Mesothelial cell of epicardium (in vitro differentiated cells): ENCODE results near the gene TSPAN16. TPM values are rescaled to one million over a fixed set of nuclear protein-coding genes. Genes with fewer than 3 reads are reported as not detected.

Experiments
- DNase-seq, 2 experiments: peaks; one replicate each; pipeline ENCODE4 v3.0.0; 2021; ENCODE audit warnings: low spot score in 2 of 2; ENCODE audit not compliant: unreplicated experiment in 2 of 2
- H3K27ac Mint-ChIP-seq: 2 replicates; pipeline ENCODE4 v1.8.0; 2021; ENCODE audit warnings: mixed read lengths
- H3K27me3 Mint-ChIP-seq: 2 replicates; pipeline ENCODE4 v1.8.0; 2021; ENCODE audit warnings: low read depth, mixed read lengths
- H3K36me3 Mint-ChIP-seq: 2 replicates; pipeline ENCODE4 v1.8.0; 2021; ENCODE audit warnings: mixed read lengths
- H3K4me1 Mint-ChIP-seq: 2 replicates; pipeline ENCODE4 v1.8.0; 2021; ENCODE audit warnings: mixed read lengths
- H3K4me3 Mint-ChIP-seq: 2 replicates; pipeline ENCODE4 v1.8.0; 2021; ENCODE audit warnings: mild to moderate bottlenecking, moderate library complexity, mixed read lengths
- H3K9me3 Mint-ChIP-seq: 2 replicates; pipeline ENCODE4 v1.8.0; 2021; ENCODE audit warnings: mixed read lengths
- total RNA-seq: library from RNA; stranded (reverse); gene quantifications from 3 replicates; pipeline ENCODE4 v1.2.1, GENCODE V29; 2021
- TF ChIP-seq, protein P1 (sequence below): fragments of 200-600 bp; sonication (generic); IDR thresholded peaks from one replicate; pipeline ENCODE4 v1.5.0; 2021; ENCODE audit warnings: antibody characterized with exemption; ENCODE audit not compliant: unreplicated experiment

The TSPAN16 gene
- total RNA-seq, 1 donor from 2014 or later = not detected

DNA sequence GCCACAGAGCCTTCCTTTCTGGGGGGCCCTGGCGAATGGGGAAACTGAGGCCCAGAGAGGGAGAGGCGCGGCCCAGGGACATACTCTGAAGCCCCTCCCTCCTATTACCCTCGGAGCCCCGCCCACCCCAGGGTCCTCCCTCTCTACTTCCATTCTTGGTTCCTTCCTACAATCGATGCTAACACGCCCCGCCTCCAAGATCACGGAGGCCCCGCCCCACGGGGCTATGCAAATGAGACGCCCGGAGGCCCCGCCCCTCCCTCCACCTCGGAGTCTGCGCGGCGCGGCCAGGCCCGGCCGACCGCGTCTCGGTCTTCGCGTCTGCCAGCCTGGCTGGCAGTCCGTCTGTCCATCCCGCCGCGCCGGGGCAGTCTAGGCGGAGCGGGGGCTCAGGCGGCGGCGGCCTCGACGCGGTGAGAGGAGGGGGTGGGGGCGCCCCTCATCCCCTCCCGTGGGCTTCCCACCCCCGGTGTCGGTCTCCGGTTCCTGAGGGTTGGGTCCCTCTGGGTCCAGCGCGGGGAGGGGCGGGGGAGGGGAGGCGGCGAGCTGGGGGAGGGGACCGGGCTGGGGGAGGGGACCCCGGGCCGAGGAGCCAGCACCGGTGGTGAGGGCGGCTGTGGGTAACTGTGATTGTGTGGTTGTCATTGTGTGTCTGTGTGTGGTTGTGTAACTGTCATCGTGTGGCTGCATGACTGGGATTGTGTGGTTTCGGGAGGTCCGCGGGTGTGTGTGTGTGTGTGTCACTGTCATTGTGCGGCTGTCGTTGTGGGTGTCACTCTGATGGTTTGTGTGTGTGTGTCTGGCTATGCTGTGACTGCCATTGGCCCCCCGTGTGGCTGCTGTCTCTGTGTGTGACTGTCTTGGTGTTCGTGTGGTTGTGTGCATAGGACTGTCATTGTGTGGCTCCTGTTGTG, 59.5 kb downstream of the TSPAN16 start, which contains the start of gene PLPPR2:
TSS of gene PLPPR2 (plus strand) at position 273 of the 914 bp plus-strand sequence. CDS start 2,242 bp downstream, outside the sequence.
- Mint-ChIP-seq H3K9me3 (no peaks in the 10 kb centered on the region), H3K36me3 (peaks cover 8% of the 10 kb centered on the region), H3K4me1 (peaks cover 9% of the 10 kb centered on the region), H3K27ac (peak within 1 kb of the TSS; percentile 32), H3K4me3 (peak within 1 kb of the TSS; percentile 70), H3K27me3 (peaks cover 43% of the 10 kb centered on the region)
- DNase-seq = peak; percentile 83 to 89
- TF ChIP-seq, protein P1, sequence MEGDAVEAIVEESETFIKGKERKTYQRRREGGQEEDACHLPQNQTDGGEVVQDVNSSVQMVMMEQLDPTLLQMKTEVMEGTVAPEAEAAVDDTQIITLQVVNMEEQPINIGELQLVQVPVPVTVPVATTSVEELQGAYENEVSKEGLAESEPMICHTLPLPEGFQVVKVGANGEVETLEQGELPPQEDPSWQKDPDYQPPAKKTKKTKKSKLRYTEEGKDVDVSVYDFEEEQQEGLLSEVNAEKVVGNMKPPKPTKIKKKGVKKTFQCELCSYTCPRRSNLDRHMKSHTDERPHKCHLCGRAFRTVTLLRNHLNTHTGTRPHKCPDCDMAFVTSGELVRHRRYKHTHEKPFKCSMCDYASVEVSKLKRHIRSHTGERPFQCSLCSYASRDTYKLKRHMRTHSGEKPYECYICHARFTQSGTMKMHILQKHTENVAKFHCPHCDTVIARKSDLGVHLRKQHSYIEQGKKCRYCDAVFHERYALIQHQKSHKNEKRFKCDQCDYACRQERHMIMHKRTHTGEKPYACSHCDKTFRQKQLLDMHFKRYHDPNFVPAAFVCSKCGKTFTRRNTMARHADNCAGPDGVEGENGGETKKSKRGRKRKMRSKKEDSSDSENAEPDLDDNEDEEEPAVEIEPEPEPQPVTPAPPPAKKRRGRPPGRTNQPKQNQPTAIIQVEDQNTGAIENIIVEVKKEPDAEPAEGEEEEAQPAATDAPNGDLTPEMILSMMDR = no peak

DNA sequence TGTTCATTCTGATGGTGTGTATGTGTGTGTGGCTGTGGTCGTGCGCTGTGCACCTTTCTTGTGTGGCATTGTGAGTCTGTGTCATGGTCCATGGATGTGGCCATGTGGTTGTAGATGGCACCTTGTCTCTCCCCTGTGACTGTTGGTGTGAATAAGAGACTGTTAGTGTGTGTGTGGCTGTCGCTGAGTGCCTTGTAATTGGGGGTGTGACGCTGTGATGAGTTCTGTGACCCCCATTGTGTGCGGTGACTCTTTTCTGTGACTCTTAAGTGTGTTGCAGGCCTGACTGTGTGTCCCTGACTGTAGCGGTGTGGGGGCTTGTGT, 60.1 kb downstream of the TSPAN16 start:
- DNase-seq = no peak
- H3K27ac Mint-ChIP-seq = peak overlapping the region; percentile 32
- peak overlapping the region; percentile 70 for H3K4me3 Mint-ChIP-seq
- H3K27me3 Mint-ChIP-seq = peaks cover 48% of the 10 kb centered on the region
- H3K36me3 Mint-ChIP-seq = peaks cover 8% of the 10 kb centered on the region
- no peaks in the 10 kb centered on the region for H3K9me3 Mint-ChIP-seq
- peaks cover 9% of the 10 kb centered on the region for H3K4me1 Mint-ChIP-seq
- TF ChIP-seq, protein P1 = no peak

DNA sequence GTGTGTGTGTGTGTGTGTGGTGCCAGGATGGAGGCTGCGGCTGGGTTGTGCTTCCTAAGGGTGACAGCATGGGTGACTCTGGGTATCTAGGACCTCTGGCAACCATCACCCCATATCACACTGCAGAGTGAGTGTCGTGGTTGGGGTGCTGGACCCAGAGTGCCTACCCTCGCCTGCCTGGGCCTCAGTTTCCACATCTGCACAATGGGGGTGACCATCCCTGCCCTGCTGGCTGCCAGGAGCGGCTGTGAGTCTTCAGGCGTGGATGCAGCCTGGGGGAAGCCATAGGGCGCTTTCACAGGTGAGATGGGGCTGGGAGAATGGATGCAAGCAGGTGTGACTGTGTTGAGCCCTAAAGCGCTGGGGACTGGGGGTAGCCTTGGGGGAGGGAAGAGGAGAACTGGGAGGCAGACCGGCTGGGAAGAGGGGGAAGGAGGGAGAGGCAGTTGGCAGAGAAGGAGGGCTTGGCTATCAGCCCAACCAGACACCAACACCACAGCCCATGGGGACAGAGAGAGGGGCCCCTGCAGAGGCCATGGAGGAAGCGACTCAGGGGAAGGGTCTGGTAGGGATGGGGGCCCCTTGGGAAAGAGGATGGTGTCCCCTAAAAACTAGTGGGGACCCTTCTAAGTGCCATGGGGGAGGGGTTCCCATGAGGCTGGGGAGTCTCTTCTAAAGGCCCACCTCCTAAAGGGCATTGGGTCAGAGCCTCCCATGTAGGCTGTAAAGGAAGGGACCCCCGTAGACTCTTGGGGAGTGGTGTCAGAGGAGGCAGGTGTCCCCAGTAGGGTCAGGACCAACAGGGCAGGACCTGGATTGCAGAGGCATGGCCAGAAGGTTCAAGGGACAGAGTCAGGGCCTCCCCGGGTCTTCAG, 61.0 kb downstream of the TSPAN16 start:
- H3K27ac Mint-ChIP-seq = no peak overlapping the region
- H3K9me3 Mint-ChIP-seq = no peaks in the 10 kb centered on the region
- no peak overlapping the region for H3K4me3 Mint-ChIP-seq
- H3K27me3 Mint-ChIP-seq = peaks cover 55% of the 10 kb centered on the region
- H3K36me3 Mint-ChIP-seq = peaks cover 8% of the 10 kb centered on the region
- H3K4me1 Mint-ChIP-seq = peaks cover 9% of the 10 kb centered on the region
- TF ChIP-seq, protein P1 = no peak
- DNase-seq = no peak

DNA sequence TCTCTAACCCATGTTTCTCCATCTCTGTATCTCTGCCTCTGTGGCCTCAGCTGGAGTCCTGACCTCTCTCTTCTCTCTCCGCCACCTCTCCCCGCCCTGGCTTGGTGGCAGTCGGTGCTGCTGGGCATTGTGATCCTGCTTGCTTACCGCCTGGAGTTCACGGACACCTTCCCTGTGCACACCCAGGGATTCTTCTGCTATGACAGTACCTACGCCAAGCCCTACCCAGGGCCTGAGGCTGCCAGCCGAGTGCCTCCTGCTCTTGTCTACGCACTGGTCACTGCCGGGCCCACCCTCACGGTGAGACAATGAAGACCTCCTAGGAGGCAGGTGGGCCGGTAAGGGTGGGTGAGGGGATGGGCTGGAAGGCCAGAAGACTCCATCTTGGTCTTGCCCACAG, 63.5 kb downstream of the TSPAN16 start:
- TF ChIP-seq, protein P1 = no peak
- no peak overlapping the region for H3K4me3 Mint-ChIP-seq

DNA sequence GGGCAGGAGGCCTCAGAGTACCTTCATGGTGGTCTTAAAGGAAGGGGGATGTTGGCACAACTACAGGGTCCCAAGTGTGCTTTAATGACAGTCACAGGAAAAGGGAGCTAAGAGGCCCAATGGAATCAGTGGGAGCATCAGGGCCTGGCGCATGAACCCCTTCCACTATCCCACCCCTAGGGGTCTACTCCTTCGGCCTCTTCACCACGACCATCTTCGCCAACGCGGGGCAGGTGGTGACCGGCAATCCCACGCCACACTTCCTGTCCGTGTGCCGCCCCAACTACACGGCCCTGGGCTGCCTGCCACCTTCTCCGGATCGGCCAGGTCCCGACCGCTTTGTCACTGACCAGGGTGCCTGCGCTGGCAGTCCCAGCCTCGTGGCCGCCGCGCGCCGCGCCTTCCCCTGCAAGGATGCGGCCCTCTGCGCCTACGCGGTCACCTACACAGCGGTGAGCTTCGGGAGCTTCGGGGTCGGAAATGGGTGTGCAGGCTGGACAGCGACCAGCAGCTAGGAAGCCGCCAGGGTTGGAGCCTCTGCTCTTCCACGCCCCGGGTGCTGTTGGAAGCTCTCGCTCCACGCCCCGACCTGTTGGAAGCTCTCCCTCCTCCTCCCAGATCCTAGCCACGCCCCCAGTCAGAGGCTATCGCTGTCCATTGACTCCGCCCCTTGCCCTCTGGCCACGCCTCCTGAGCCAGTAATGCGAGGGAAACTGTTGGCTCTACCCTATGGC, 65.2 kb downstream of the TSPAN16 start:
- no peak overlapping the region for H3K27ac Mint-ChIP-seq
- TF ChIP-seq, protein P1 = no peak
- DNase-seq = peak in 1 of 2 experiments; percentile 50
- peaks cover 3% of the 10 kb centered on the region for H3K4me1 Mint-ChIP-seq
- H3K36me3 Mint-ChIP-seq = peaks cover 15% of the 10 kb centered on the region
- peaks cover 56% of the 10 kb centered on the region for H3K27me3 Mint-ChIP-seq
- H3K9me3 Mint-ChIP-seq = no peaks in the 10 kb centered on the region
- H3K4me3 Mint-ChIP-seq = peak overlapping the region; percentile 39

More for the DNA sequence above, 63.5 kb downstream of the TSPAN16 start:
- no peak for DNase-seq
- Mint-ChIP-seq H3K27ac (no peak overlapping the region), H3K27me3 (peaks cover 63% of the 10 kb centered on the region), H3K9me3 (no peaks in the 10 kb centered on the region), H3K4me1 (peaks cover 9% of the 10 kb centered on the region), H3K36me3 (peaks cover 8% of the 10 kb centered on the region)
